CD4-positive, alpha-beta T cell (primary cell): Measurements from ENCODE around the gene DNASE2B. TPM values are rescaled to one million over a fixed set of nuclear protein-coding genes. Genes with fewer than 3 reads are reported as not detected.
A peak's percentile ranks its signal among the peaks of the same experiment; 100 is the strongest.

ENCODE experiments used
- ATAC-seq: fragments of 200-7000 bp; cut with Tn5 transposase; one replicate; pipeline ENCODE4 v1.10.0; 2022; ENCODE audit warnings: mild to moderate bottlenecking; ENCODE audit not compliant: poor library complexity
- CTCF ChIA-PET: fragments of 350-600 bp; sonication (Branson Sonifier 250); formaldehyde crosslinking; loops from one replicate; lab custom pipeline; 2021; ENCODE audit warnings: antibody characterized with exemption, inconsistent platforms; lab: Charles Lee
- POLR2A ChIA-PET: fragments of 350-600 bp; sonication (Branson Sonifier 250); formaldehyde crosslinking; loops from one replicate; lab custom pipeline; 2021; ENCODE audit warnings: antibody characterized with exemption, inconsistent platforms; lab: Charles Lee
- DNase-seq, 14 experiments: peaks; one replicate each; pipeline ENCODE4 v3.0.0-alpha.2; 2013 to 2020; ENCODE audit warnings: mixed read lengths in 2 of 14
- H3K27ac ChIP-seq, 2 donors: one replicate each; pipeline versions ENCODE4 v1.5.1 to v1.7.0; 2013; ENCODE audit warnings: low read length in 2 of 2, low read depth in 1 of 2, mild to moderate bottlenecking in 1 of 2
- H3K27me3 ChIP-seq, 2 experiments: 1 replicate in 1 of 2; 2 replicates in 1 of 2; pipeline versions ENCODE4 v1.6.1 to v1.7.0; 2013; ENCODE audit warnings: low read length in 2 of 2, control low read depth in 1 of 2, mild to moderate bottlenecking in 1 of 2, moderate library complexity in 1 of 2; ENCODE audit not compliant: insufficient read depth in 2 of 2, control insufficient read depth in 1 of 2
- H3K36me3 ChIP-seq: one replicate; pipeline ENCODE4 v1.6.1; 2013; ENCODE audit warnings: low read length, control low read depth; ENCODE audit not compliant: insufficient read depth
- H3K4me1 ChIP-seq: one replicate; pipeline ENCODE4 v1.6.1; 2013; ENCODE audit warnings: low read length, control low read depth; ENCODE audit not compliant: insufficient read depth
- H3K4me3 ChIP-seq: one replicate; pipeline ENCODE4 v1.5.1; 2013; ENCODE audit warnings: mild to moderate bottlenecking, low read length, moderate library complexity
- H3K9me3 ChIP-seq, 2 experiments: 1 replicate in 1 of 2; 2 replicates in 1 of 2; pipeline versions ENCODE4 v1.6.1 to v1.7.0; 2013; ENCODE audit warnings: low read length in 2 of 2, mild to moderate bottlenecking in 2 of 2, control low read depth in 1 of 2, moderate library complexity in 1 of 2; ENCODE audit not compliant: control insufficient read depth in 1 of 2, insufficient read depth in 1 of 2
- H3K27ac Mint-ChIP-seq: one replicate; pipeline ENCODE4 v1.8.0; 2020; ENCODE audit warnings: mixed read lengths
- H3K27me3 Mint-ChIP-seq: one replicate; pipeline ENCODE4 v1.8.0; 2021; ENCODE audit warnings: mixed read lengths
- H3K36me3 Mint-ChIP-seq: one replicate; pipeline ENCODE4 v1.8.0; 2021; ENCODE audit warnings: low read depth, mixed read lengths
- H3K4me1 Mint-ChIP-seq: one replicate; pipeline ENCODE4 v1.8.0; 2021; ENCODE audit warnings: low read depth, mixed read lengths
- H3K4me3 Mint-ChIP-seq: one replicate; pipeline ENCODE4 v1.8.0; 2020; ENCODE audit warnings: mild to moderate bottlenecking, mixed read lengths
- H3K9me3 Mint-ChIP-seq: one replicate; pipeline ENCODE4 v1.8.0; 2020; ENCODE audit warnings: mixed read lengths
- intact Hi-C, 2 experiments: fragments of 100-400 bp; cut with DNase I in 1 of 2; cut with micrococcal nuclease in 1 of 2; formaldehyde crosslinking; loops; one replicate each; pipeline versions ENCODE4 v1.15.1 to v1.9.0; 2023 to 2025; cut with DNase I, micrococcal nuclease
- total RNA-seq, 174 experiments: library from RNA in 2 of 174; stranded (reverse) in 2 of 174; gene quantifications; one replicate each; pipeline ENCODE4 v1.2.3 and lab custom pipeline; 2021 to 2026
- TF ChIP-seq, protein P1 (sequence below): fragments of 200-600 bp; IDR thresholded peaks from one replicate; pipeline ENCODE4 v1.8.0; 2022; ENCODE audit warnings: antibody characterized with exemption, mild to moderate bottlenecking

The DNASE2B gene
- total RNA-seq, 2 experiments from 2014 or later = not detected

DNA sequence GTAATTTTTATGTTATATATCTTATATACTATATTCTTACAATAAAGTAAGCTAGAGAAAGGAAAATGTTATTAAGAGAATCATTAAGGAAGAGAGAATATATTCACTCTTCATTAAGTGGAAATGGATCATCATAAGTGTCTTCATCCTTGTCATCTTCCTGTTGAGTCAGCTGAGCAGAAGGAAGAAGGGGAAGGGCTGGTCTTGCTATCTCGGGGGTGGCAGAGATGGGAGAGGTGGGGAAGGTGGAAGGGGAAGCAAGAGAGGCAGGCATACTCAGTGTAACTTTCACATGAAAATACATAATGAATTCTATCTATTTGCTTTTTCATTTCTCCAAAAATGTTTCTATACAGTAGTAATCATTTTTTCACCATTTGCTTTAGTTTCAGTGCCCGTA lies 5.1 kb downstream of the DNASE2B start:
- H3K27me3 Mint-ChIP-seq = no peaks in the 10 kb centered on the region
- H3K9me3 ChIP-seq = no peaks in the 10 kb centered on the region
- ChIA-PET CTCF (no interaction called here), POLR2A (no interaction called here)
- no peaks in the 10 kb centered on the region for H3K4me1 Mint-ChIP-seq
- H3K36me3 ChIP-seq = no peaks in the 10 kb centered on the region
- no peak overlapping the region for H3K27ac ChIP-seq
- no peak overlapping the region for H3K4me3 Mint-ChIP-seq
- H3K27me3 ChIP-seq = no peaks in the 10 kb centered on the region
- no peaks in the 10 kb centered on the region for H3K4me1 ChIP-seq
- no peaks in the 10 kb centered on the region for H3K9me3 Mint-ChIP-seq
- ATAC-seq (no peak), DNase-seq (peak in 2 of 14 experiments; percentile 18 to 25)
- intact Hi-C loops = no loop called here
- TF ChIP-seq, protein P1, sequence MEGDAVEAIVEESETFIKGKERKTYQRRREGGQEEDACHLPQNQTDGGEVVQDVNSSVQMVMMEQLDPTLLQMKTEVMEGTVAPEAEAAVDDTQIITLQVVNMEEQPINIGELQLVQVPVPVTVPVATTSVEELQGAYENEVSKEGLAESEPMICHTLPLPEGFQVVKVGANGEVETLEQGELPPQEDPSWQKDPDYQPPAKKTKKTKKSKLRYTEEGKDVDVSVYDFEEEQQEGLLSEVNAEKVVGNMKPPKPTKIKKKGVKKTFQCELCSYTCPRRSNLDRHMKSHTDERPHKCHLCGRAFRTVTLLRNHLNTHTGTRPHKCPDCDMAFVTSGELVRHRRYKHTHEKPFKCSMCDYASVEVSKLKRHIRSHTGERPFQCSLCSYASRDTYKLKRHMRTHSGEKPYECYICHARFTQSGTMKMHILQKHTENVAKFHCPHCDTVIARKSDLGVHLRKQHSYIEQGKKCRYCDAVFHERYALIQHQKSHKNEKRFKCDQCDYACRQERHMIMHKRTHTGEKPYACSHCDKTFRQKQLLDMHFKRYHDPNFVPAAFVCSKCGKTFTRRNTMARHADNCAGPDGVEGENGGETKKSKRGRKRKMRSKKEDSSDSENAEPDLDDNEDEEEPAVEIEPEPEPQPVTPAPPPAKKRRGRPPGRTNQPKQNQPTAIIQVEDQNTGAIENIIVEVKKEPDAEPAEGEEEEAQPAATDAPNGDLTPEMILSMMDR = no peak
- H3K36me3 Mint-ChIP-seq = no peaks in the 10 kb centered on the region
- no peak overlapping the region for H3K27ac Mint-ChIP-seq
- no peak overlapping the region for H3K4me3 ChIP-seq

- Histone ChIP-seq H3K4me1 (no peaks in the 10 kb centered on the region), H3K9me3 (no peaks in the 10 kb centered on the region), H3K27ac (no peak overlapping the region), H3K4me3 (no peak overlapping the region), H3K36me3 (no peaks in the 10 kb centered on the region), H3K27me3 (no peaks in the 10 kb centered on the region)
- Mint-ChIP-seq H3K27me3 (no peaks in the 10 kb centered on the region), H3K4me1 (no peaks in the 10 kb centered on the region), H3K9me3 (no peaks in the 10 kb centered on the region), H3K36me3 (no peaks in the 10 kb centered on the region), H3K27ac (no peak overlapping the region), H3K4me3 (no peak overlapping the region)
- no peak for ATAC-seq
- intact Hi-C loops = no loop called here
- CTCF ChIA-PET = no interaction called here
- TF ChIP-seq, protein P1 = no peak
- POLR2A ChIA-PET = no interaction called here
- no peak for DNase-seq
Measured at GRCh38 chr1:84406346-84406861, 8.1 kb downstream of the DNASE2B start.

DNA sequence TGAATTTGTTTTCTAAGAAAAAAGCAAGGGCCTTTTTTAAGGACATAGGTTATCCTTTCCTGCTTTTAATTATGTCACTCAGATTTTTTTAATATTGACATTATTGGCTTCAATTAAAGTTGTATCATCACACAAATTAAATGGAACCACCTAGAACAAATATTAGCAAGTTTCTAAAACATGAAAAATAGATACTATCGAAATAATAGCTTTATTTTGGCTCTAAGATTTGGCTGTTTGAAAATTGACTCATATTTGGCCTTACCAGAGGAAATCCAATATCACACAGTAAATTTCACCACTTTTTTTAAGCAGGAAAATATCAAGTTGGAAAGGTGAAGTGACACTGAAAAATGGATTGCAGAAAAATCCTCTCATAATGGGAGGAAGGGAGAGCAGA lies 9.2 kb downstream of the DNASE2B start:
- DNase-seq (no peak), ATAC-seq (no peak)
- H3K27me3 Mint-ChIP-seq = no peaks in the 10 kb centered on the region
- TF ChIP-seq, protein P1 = no peak
- intact Hi-C loops = no loop called here
- no peaks in the 10 kb centered on the region for H3K9me3 Mint-ChIP-seq
- H3K9me3 ChIP-seq = no peaks in the 10 kb centered on the region
- H3K36me3 ChIP-seq = no peaks in the 10 kb centered on the region
- ChIA-PET CTCF (no interaction called here), POLR2A (no interaction called here)
- no peak overlapping the region for H3K27ac ChIP-seq
- H3K4me3 ChIP-seq = no peak overlapping the region
- H3K27me3 ChIP-seq = no peaks in the 10 kb centered on the region
- H3K4me1 ChIP-seq = no peaks in the 10 kb centered on the region
- no peaks in the 10 kb centered on the region for H3K4me1 Mint-ChIP-seq
- no peak overlapping the region for H3K27ac Mint-ChIP-seq
- no peak overlapping the region for H3K4me3 Mint-ChIP-seq
- H3K36me3 Mint-ChIP-seq = no peaks in the 10 kb centered on the region
